HCT116 (cell line): ENCODE results near the gene ZFYVE19. TPM values are rescaled to one million over a fixed set of nuclear protein-coding genes. Genes with fewer than 3 reads are reported as not detected.

Experiments used
- ATAC-seq: fragments of 200-7000 bp; cut with Tn5 transposase; 2 replicates; pipeline ENCODE4 v1.9.1; 2020; ENCODE audit warnings: mild to moderate bottlenecking, moderate library complexity
- BruUV-seq: library from RNA; stranded (reverse); fragments of 400-500 nt; replicated peaks from 2 replicates; lab custom pipeline; 2021; lab: Mats Ljungman, UMichigan
- CTCF ChIA-PET: fragments of 300-600 bp; sonication (Branson Sonifier 250); formaldehyde crosslinking; loops from one replicate; lab custom pipeline; 2021; ENCODE audit warnings: antibody characterized with exemption; lab: Charles Lee
- POLR2A ChIA-PET: fragments of 300-600, 350-600 bp; sonication (Branson Sonifier 250); formaldehyde crosslinking; loops from one replicate; lab custom pipeline; 2021; ENCODE audit warnings: antibody characterized with exemption; lab: Charles Lee
- RAD21 ChIA-PET, 2 experiments: fragments of 300-600 bp; sonication (Branson Sonifier 250); formaldehyde crosslinking; loops; one replicate each; lab custom pipeline; 2023; ENCODE audit warnings: low total read pairs in 2 of 2; ENCODE audit not compliant: uncharacterized antibody in 2 of 2, unreplicated experiment in 2 of 2, low non-redundant PET in 1 of 2; lab: Charles Lee
- DNase-seq: peaks from one replicate; pipeline ENCODE4 v3.0.0-alpha.2; 2010; ENCODE audit warnings: low read depth, low spot score
- H2AFZ ChIP-seq: fragments of 200-600 bp; shearing (Covaris generic), sonication (generic); 2 replicates; pipeline ENCODE4 v1.6.1; 2017; ENCODE audit warnings: low read depth, mixed run types, mixed read lengths, antibody characterized with exemption, low read length; ENCODE audit not compliant: poor library complexity, severe bottlenecking
- H3K27ac ChIP-seq: 2 replicates; pipeline ENCODE4 v1.5.1; 2012; ENCODE audit warnings: low read depth, low read length
- H3K27me3 ChIP-seq: fragments of 200-600 bp; sonication (generic); 2 replicates; pipeline ENCODE4 v1.6.1; 2016; ENCODE audit warnings: mixed run types, low read length, mixed read lengths; ENCODE audit not compliant: insufficient read depth
- H3K36me3 ChIP-seq, 2 experiments: fragments of 200-500 bp in 1 of 2; fragments of 200-600 bp in 1 of 2; sonication (Bioruptor generic) in 1 of 2; sonication (generic) in 1 of 2; 2 replicates each; pipeline versions ENCODE4 v1.5.1 to v1.6.1; 2014 to 2016; ENCODE audit warnings: low read length in 2 of 2, inconsistent platforms in 1 of 2, mixed read lengths in 1 of 2, mixed run types in 1 of 2; ENCODE audit not compliant: insufficient read depth in 2 of 2, control insufficient read depth in 1 of 2
- H3K4me1 ChIP-seq, 2 experiments: fragments of 200-600 bp in 1 of 2; sonication (generic) in 1 of 2; 2 replicates each; pipeline versions ENCODE4 v1.5.1 to v1.6.1; 2012 to 2017; ENCODE audit warnings: low read length in 2 of 2, inconsistent platforms in 1 of 2, mild to moderate bottlenecking in 1 of 2, mixed read lengths in 1 of 2, mixed run types in 1 of 2, moderate library complexity in 1 of 2; ENCODE audit not compliant: insufficient read depth in 2 of 2, control insufficient read depth in 1 of 2
- H3K4me2 ChIP-seq: fragments of 200-600 bp; sonication (generic); 2 replicates; pipeline ENCODE4 v1.6.1; 2017; ENCODE audit warnings: mixed run types, low read length, mixed read lengths
- H3K4me3 ChIP-seq, 2 experiments: fragments of 200-600 bp in 1 of 2; sonication (generic) in 1 of 2; replicated peaks in 1 of 2; 2 replicates each; pipeline ENCODE4 v1.5.1; 2011 to 2016; ENCODE audit warnings: low read length in 2 of 2, control low read depth in 1 of 2, low read depth in 1 of 2, mild to moderate bottlenecking in 1 of 2, mixed read lengths in 1 of 2, mixed run types in 1 of 2
- H3K79me2 ChIP-seq: fragments of 200-600 bp; sonication (generic); 2 replicates; pipeline ENCODE4 v1.6.1; 2017; ENCODE audit warnings: mild to moderate bottlenecking, mixed run types, low read length, moderate library complexity, mixed read lengths; ENCODE audit not compliant: insufficient read depth
- H3K9ac ChIP-seq: fragments of 200-600 bp; sonication (generic); 2 replicates; pipeline ENCODE4 v1.6.1; 2016; ENCODE audit warnings: low read length, mixed read lengths
- H3K9me2 ChIP-seq: fragments of 200-600 bp; sonication (generic), shearing (Covaris generic); 2 replicates; pipeline ENCODE4 v1.6.1; 2017; ENCODE audit warnings: mixed run types, mild to moderate bottlenecking, moderate library complexity; ENCODE audit not compliant: insufficient read depth
- H3K9me3 ChIP-seq, 2 experiments: fragments of 200-500 bp in 1 of 2; fragments of 200-600 bp in 1 of 2; sonication (Bioruptor generic) in 1 of 2; sonication (generic) in 1 of 2; 2 replicates each; pipeline ENCODE4 v1.6.1; 2014 to 2017; ENCODE audit warnings: low read length in 2 of 2, mixed read lengths in 2 of 2, inconsistent platforms in 1 of 2, low read depth in 1 of 2, mild to moderate bottlenecking in 1 of 2, mixed run types in 1 of 2, moderate library complexity in 1 of 2; ENCODE audit not compliant: control insufficient read depth in 1 of 2, insufficient read depth in 1 of 2
- H4K20me1 ChIP-seq: fragments of 200-600 bp; sonication (generic), shearing (Covaris generic); 2 replicates; pipeline ENCODE4 v1.6.1; 2017; ENCODE audit warnings: mixed run types, mild to moderate bottlenecking, moderate library complexity; ENCODE audit not compliant: insufficient read depth
- ATF3 ChIP-seq: IDR thresholded peaks from 2 replicates; pipeline ENCODE4 v1.6.1; 2012
- CTCF ChIP-seq, 3 experiments: fragments of 200-600 bp in 1 of 3; sonication (generic) in 1 of 3; IDR thresholded peaks in 2 of 3; conservative IDR thresholded peaks in 1 of 3; 2 replicates each; pipeline ENCODE4 v1.5.1; 2012 to 2017; ENCODE audit warnings: low read depth in 2 of 3, low read length in 2 of 3, antibody characterized with exemption in 1 of 3, borderline replicate concordance in 1 of 3, control low read depth in 1 of 3, mild to moderate bottlenecking in 1 of 3, mixed read lengths in 1 of 3, mixed run types in 1 of 3, moderate library complexity in 1 of 3; ENCODE audit not compliant: insufficient read depth in 1 of 3
- EGR1 ChIP-seq: IDR thresholded peaks from 2 replicates; pipeline ENCODE4 v1.6.1; 2012; ENCODE audit warnings: low read depth
- ELF1 ChIP-seq: IDR thresholded peaks from 2 replicates; pipeline ENCODE4 v1.6.1; 2012; ENCODE audit warnings: low read depth, borderline replicate concordance
- JUND ChIP-seq: IDR thresholded peaks from 2 replicates; pipeline ENCODE4 v1.6.1; 2012
- POLR2A ChIP-seq: IDR thresholded peaks from 2 replicates; pipeline ENCODE4 v1.7.0; 2011; ENCODE audit warnings: borderline replicate concordance; ENCODE audit not compliant: insufficient read depth, insufficient read length; ENCODE audit errors: extremely low read depth
- POLR2AphosphoS5 ChIP-seq: IDR thresholded peaks from 2 replicates; pipeline ENCODE4 v1.6.1; 2011; ENCODE audit warnings: mild to moderate bottlenecking, low read depth, low read length, moderate library complexity
- RAD21 ChIP-seq: IDR thresholded peaks from 2 replicates; pipeline ENCODE4 v1.6.1; 2012; ENCODE audit warnings: low read depth, mild to moderate bottlenecking
- REST ChIP-seq: IDR thresholded peaks from 2 replicates; pipeline ENCODE4 v1.6.1; 2012; ENCODE audit warnings: low read depth
- SP1 ChIP-seq: IDR thresholded peaks from 2 replicates; pipeline ENCODE4 v1.6.1; 2012; ENCODE audit warnings: low read depth
- intact Hi-C: fragments of 100-400 bp; cut with micrococcal nuclease; formaldehyde crosslinking; loops from 2 replicates; pipeline ENCODE4 v1.10.0; 2022
- total RNA-seq: library from RNA; stranded (reverse); gene quantifications from one replicate; pipeline ENCODE4 v1.2.1, GENCODE V29; 2021; ENCODE audit not compliant: unreplicated experiment

Gene ZFYVE19
- total RNA-seq, 1 experiment from 2014 or later, result 29.1 TPM

DNA sequence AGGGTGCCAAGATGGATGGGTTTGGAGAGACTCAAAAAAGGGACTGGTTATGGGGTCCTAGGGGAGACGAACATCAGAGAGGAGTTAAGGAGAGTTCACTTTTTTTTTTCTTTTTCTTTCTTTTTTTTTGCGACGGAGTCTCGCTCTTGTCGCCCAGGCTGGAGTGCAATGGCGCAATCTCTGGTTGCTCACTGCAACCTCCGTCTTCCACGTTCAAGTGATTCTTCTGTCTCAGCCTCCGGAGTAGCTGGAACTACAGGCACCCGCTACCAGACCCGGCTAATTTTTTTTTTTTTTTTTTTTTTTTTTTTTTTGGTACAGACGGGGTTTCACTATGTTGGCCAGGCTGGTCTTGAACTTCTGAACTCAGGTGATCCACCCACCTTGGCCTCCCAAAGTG is 38.1 kb downstream of the ZFYVE19 start:
- RAD21 ChIA-PET, result no interaction called here
- peaks cover 5 to 10% of the 10 kb centered on the region in 2 experiments; a peak in 3 of 4 replicates for H3K36me3 ChIP-seq
- peak overlapping the region; percentile 79 to 95 for H3K4me3 ChIP-seq
- TF ChIP-seq POLR2AphosphoS5, result no peak
- TF ChIP-seq ATF3, result no peak
- TF ChIP-seq CTCF (IDR thresholded peaks at IDR 0.05 in 2 of 3, conservative IDR thresholded peaks at IDR 0.05 in 1 of 3; ENCODE audit: borderline replicate concordance in 1 of 3, insufficient read depth in 1 of 3, low read depth in 2 of 3, low read length in 2 of 3), result no peak
- TF ChIP-seq SP1, result no peak
- TF ChIP-seq REST, result no peak
- TF ChIP-seq RAD21, result no peak
- no peak for TF ChIP-seq EGR1
- TF ChIP-seq ELF1, result no peak
- TF ChIP-seq POLR2A, result no peak
- TF ChIP-seq JUND, result no peak
- peak overlapping the region; percentile 99 for H3K4me2 ChIP-seq
- H4K20me1 ChIP-seq, result no peaks in the 10 kb centered on the region; the same call in 1 of the 2 replicates
- H3K9me2 ChIP-seq, result no peaks in the 10 kb centered on the region
- POLR2A ChIA-PET, result no interaction called here
- H2AFZ ChIP-seq, result no peak overlapping the region
- H3K27ac ChIP-seq, result peak overlapping the region; percentile 93
- peaks cover 37 to 48% of the 10 kb centered on the region in 2 experiments for H3K4me1 ChIP-seq
- H3K9ac ChIP-seq, result peak overlapping the region; percentile 77
- no TSS peak for BruUV-seq
- peaks cover 59% of the 10 kb centered on the region for H3K79me2 ChIP-seq
- ATAC-seq (no peak), DNase-seq (no peak)
- no peaks in the 10 kb centered on the region for H3K9me3 ChIP-seq
- no peaks in the 10 kb centered on the region for H3K27me3 ChIP-seq
- CTCF ChIA-PET, result interaction anchor here (0.6 to 5.2 kb wide), 4 partner anchors 13 to 50 kb away, joined by 3 to 61 read pairs (median 5); partner anchors contain the start of gene VPS18
- intact Hi-C loops, result loop anchor here (2.0 kb wide), 1 partner anchor 58 kb away; no protein-coding TSS in a partner anchor
